HepG2 (cell line): ENCODE data around the gene USB1. TPM values are rescaled to one million over a fixed set of nuclear protein-coding genes. Genes with fewer than 3 reads are reported as not detected.

Source experiments
- ATAC-seq: fragments of 200-7000 bp; cut with Tn5 transposase; 3 replicates; pipeline ENCODE4 v1.9.1; 2020; ENCODE audit warnings: mild to moderate bottlenecking, moderate library complexity
- BruUV-seq: library from RNA; stranded (reverse); fragments of 400-500 nt; replicated peaks from 2 replicates; lab custom pipeline; 2021; lab: Mats Ljungman, UMichigan
- CTCF ChIA-PET: fragments of 300-600 bp; formaldehyde crosslinking; extraction: SDS; loops from one replicate; lab custom pipeline; 2021; ENCODE audit warnings: low total read pairs, inconsistent platforms, low intra/inter-chr PET ratio; lab: Yijun Ruan, JAX
- POLR2A ChIA-PET: fragments of 350-600 bp; sonication (Branson Sonifier 250); formaldehyde crosslinking; loops from one replicate; lab custom pipeline; 2020; ENCODE audit warnings: antibody characterized with exemption, inconsistent platforms; lab: Yijun Ruan, JAX
- DNase-seq: peaks from one replicate; pipeline ENCODE4 v3.0.0-alpha.2; 2015; ENCODE audit warnings: low spot score
- FAIRE-seq: peaks from 3 replicates; lab custom pipeline; 2011; peaks lifted over from hg19 to GRCh38; lab: Jason Lieb, UNC
- H2AFZ ChIP-seq: one replicate; pipeline ENCODE4 v1.6.1; 2011; ENCODE audit warnings: low read length, inconsistent platforms
- H3K27ac ChIP-seq: fragments of 300-600 bp; 3 replicates; pipeline ENCODE4 v1.8.0; 2011; ENCODE audit warnings: mixed run types, mild to moderate bottlenecking, mixed read lengths, low read length, inconsistent platforms; ENCODE audit not compliant: insufficient read depth; ENCODE audit errors: extremely low read length
- H3K27me3 ChIP-seq, 2 experiments: fragments of 200-600 bp in 1 of 2; 2 replicates in 1 of 2; 3 replicates in 1 of 2; pipeline versions ENCODE4 v1.6.0 to v1.8.0; 2011; ENCODE audit warnings: low read length in 2 of 2, mild to moderate bottlenecking in 2 of 2, moderate library complexity in 2 of 2, inconsistent platforms in 1 of 2; ENCODE audit not compliant: insufficient read depth in 2 of 2, control insufficient read depth in 1 of 2
- H3K36me3 ChIP-seq, 2 experiments: fragments of 200-600 bp in 1 of 2; replicated peaks in 1 of 2; 2 replicates in 1 of 2; 3 replicates in 1 of 2; pipeline versions ENCODE4 v1.5.1 to v1.8.0; 2011; ENCODE audit warnings: low read length in 2 of 2, inconsistent platforms in 1 of 2; ENCODE audit not compliant: insufficient read depth in 2 of 2, control insufficient read depth in 1 of 2
- H3K4me1 ChIP-seq: 2 replicates; pipeline ENCODE4 v1.5.1; 2012; ENCODE audit warnings: low read length, inconsistent platforms; ENCODE audit not compliant: insufficient read depth
- H3K4me2 ChIP-seq: 2 replicates; pipeline ENCODE4 v1.6.0; 2011; ENCODE audit warnings: low read depth, low read length, inconsistent platforms
- H3K4me3 ChIP-seq, 3 experiments: fragments of 200-600 bp in 1 of 3; sonication (generic), shearing (Covaris generic) in 1 of 3; replicated peaks in 1 of 3; 2 replicates each; pipeline ENCODE4 v1.5.1; 2011 to 2016; ENCODE audit warnings: low read length in 3 of 3, inconsistent platforms in 2 of 3, low read depth in 2 of 3, mild to moderate bottlenecking in 2 of 3, control low read depth in 1 of 3, mixed read lengths in 1 of 3; ENCODE audit not compliant: insufficient read depth in 1 of 3
- H3K79me2 ChIP-seq: one replicate; pipeline ENCODE4 v1.6.1; 2011; ENCODE audit warnings: low read length, inconsistent platforms; ENCODE audit not compliant: insufficient read depth
- H3K9ac ChIP-seq: 2 replicates; pipeline ENCODE4 v1.6.0; 2011; ENCODE audit warnings: mild to moderate bottlenecking, low read depth, low read length, inconsistent platforms; ENCODE audit not compliant: insufficient read depth
- H3K9me3 ChIP-seq: 2 replicates; pipeline ENCODE4 v1.5.1; 2012; ENCODE audit warnings: mild to moderate bottlenecking, low read length
- H4K20me1 ChIP-seq: 2 replicates; pipeline ENCODE4 v1.6.0; 2011; ENCODE audit warnings: inconsistent platforms, mild to moderate bottlenecking, low read length, moderate library complexity; ENCODE audit not compliant: insufficient read depth
- AGO2 ChIP-seq: fragments of 200-400 bp; formaldehyde crosslinking; optimal IDR thresholded peaks from 2 replicates; pipeline ENCODE3; 2017; ENCODE audit warnings: mild to moderate bottlenecking, low read depth, low read length, moderate library complexity
- ZNF619 ChIP-seq: sonication (generic); formaldehyde crosslinking; IDR thresholded peaks from 2 replicates; pipeline ENCODE4 v1.4.0; 2020; ENCODE audit warnings: mild to moderate bottlenecking, missing genetic modification reagents
- WGBS: methylation state at CpG from one replicate; pipeline ENCODE4 v1.1.6; 2017; ENCODE audit warnings: low lambda C conversion rate; 5-methylcytosine and 5-hydroxymethylcytosine counted together
- in situ Hi-C: cut with HindIII; loops from 2 replicates; pipeline ENCODE4 v1.10.0; 2017; ENCODE audit warnings: low pct_unique_long_range_greater_than_20kb; ENCODE audit not compliant: extremely low pct_ligation_motif_present
- intact Hi-C: fragments of 100-400 bp; cut with micrococcal nuclease; formaldehyde crosslinking; loops from one replicate; pipeline ENCODE4 v1.10.0; 2022; ENCODE audit not compliant: unreplicated experiment
- polyA plus RNA-seq, 8 experiments: library from polyadenylated mRNA; depleted of rRNA in 3 of 8; stranded (reverse) in 7 of 8; unstranded in 1 of 8; fragments of >200 nt; fragmentation: Illumina TruSeq in 4 of 8; extraction: Trizol in 4 of 8; gene quantifications; 2 replicates each; pipeline versions ENCODE4 v1.2.1 to v1.2.3, GENCODE V29; 2011 to 2016; ENCODE audit warnings: low read depth in 4 of 8, missing spikeins in 1 of 8, mixed read lengths in 1 of 8; ENCODE audit not compliant: insufficient read depth in 1 of 8
- total RNA-seq, 5 experiments: library from RNA; depleted of rRNA; stranded (reverse); fragments of >200 nt; fragmentation: Illumina TruSeq; extraction: Trizol; gene quantifications; 2 replicates each; pipeline ENCODE4 v1.2.3, GENCODE V29; 2016; ENCODE audit warnings: low read depth in 1 of 5
- TF ChIP-seq, protein P1 (sequence below): sonication (generic); formaldehyde crosslinking; conservative IDR thresholded peaks from 2 replicates; pipeline ENCODE4 v1.5.0; 2020; ENCODE audit warnings: missing genetic modification reagents
- TF ChIP-seq, protein P2 (sequence below): sonication (generic); formaldehyde crosslinking; conservative IDR thresholded peaks from 2 replicates; pipeline ENCODE4 v1.4.0; 2020; ENCODE audit warnings: missing genetic modification reagents

Gene USB1
- total and polyA plus RNA-seq, 2 of the 13 experiments (the other 11 are each of a cell fraction or from before 2014, with no cell fraction given), result 16.7 to 65.4 TPM

DNA sequence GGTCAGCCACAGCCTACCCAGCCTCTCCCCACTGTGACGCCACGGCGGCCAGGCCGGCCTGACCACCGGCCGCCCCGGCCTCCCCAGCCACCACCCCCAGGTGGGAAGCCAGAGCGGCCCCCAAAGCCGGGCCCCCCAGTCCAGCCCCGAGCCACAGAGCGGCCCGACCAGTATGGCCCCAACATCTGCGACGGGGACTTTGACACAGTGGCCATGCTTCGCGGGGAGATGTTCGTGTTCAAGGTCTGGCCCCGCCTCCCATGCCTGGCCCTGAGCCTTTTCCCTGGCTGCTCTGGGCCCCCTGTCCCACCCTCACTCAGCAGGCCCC lies 40.4 kb downstream of the USB1 start:
- BruUV-seq, result no TSS peak
- TF ChIP-seq ZNF619 (CRISPR knock-in tag), result no peak
- TF ChIP-seq, protein P1, sequence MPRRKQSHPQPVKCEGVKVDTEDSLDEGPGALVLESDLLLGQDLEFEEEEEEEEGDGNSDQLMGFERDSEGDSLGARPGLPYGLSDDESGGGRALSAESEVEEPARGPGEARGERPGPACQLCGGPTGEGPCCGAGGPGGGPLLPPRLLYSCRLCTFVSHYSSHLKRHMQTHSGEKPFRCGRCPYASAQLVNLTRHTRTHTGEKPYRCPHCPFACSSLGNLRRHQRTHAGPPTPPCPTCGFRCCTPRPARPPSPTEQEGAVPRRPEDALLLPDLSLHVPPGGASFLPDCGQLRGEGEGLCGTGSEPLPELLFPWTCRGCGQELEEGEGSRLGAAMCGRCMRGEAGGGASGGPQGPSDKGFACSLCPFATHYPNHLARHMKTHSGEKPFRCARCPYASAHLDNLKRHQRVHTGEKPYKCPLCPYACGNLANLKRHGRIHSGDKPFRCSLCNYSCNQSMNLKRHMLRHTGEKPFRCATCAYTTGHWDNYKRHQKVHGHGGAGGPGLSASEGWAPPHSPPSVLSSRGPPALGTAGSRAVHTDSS (CRISPR knock-in tag), result no peak
- TF ChIP-seq, protein P2, sequence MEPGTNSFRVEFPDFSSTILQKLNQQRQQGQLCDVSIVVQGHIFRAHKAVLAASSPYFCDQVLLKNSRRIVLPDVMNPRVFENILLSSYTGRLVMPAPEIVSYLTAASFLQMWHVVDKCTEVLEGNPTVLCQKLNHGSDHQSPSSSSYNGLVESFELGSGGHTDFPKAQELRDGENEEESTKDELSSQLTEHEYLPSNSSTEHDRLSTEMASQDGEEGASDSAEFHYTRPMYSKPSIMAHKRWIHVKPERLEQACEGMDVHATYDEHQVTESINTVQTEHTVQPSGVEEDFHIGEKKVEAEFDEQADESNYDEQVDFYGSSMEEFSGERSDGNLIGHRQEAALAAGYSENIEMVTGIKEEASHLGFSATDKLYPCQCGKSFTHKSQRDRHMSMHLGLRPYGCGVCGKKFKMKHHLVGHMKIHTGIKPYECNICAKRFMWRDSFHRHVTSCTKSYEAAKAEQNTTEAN (CRISPR knock-in tag), result no peak
- peak; percentile 69 for TF ChIP-seq AGO2

More for the DNA sequence above, 40.4 kb downstream of the USB1 start:
- no peak overlapping the region for H3K4me2 ChIP-seq
- H3K4me3 ChIP-seq, result no peak overlapping the region
- no peak overlapping the region for H2AFZ ChIP-seq
- ATAC-seq (no peak), DNase-seq (no peak), FAIRE-seq (no peak)
- in situ Hi-C loops, result no loop called here
- POLR2A ChIA-PET, result no interaction called here
- no peaks in the 10 kb centered on the region; the same call in 1 of the 2 replicates for H4K20me1 ChIP-seq
- H3K9ac ChIP-seq, result no peak overlapping the region
- no peaks in the 10 kb centered on the region for H3K27me3 ChIP-seq
- no peak overlapping the region for H3K27ac ChIP-seq
- no peaks in the 10 kb centered on the region for H3K79me2 ChIP-seq
- peaks cover 49 to 70% of the 10 kb centered on the region in 2 experiments for H3K36me3 ChIP-seq
- intact Hi-C loops, result no loop called here
- WGBS, result 95% methylated on average over 7 of the region's 18 CpGs
- no peaks in the 10 kb centered on the region for H3K4me1 ChIP-seq
- no peaks in the 10 kb centered on the region for H3K9me3 ChIP-seq
- CTCF ChIA-PET, result no interaction called here
